HG03342 (cell line): ENCODE data around the gene OSTF1.

Source experiments
- ATAC-seq: cut with Tn5 transposase; IDR thresholded peaks from one replicate; pipeline ENCODE4 v1.9.1; 2021; ENCODE audit warnings: mild to moderate bottlenecking, moderate library complexity; ENCODE audit not compliant: unreplicated experiment

Gene OSTF1

GRCh38 chr9:75161116-75161857, 73.0 kb downstream of the OSTF1 start:
- no peak for ATAC-seq

- no peak for ATAC-seq
These were observed 75.5 kb downstream of the OSTF1 start for GRCh38 chr9:75163764-75164163.

GRCh38 chr9:75164573-75164972, 76.3 kb downstream of the OSTF1 start:
- no peak for ATAC-seq

GRCh38 chr9:75167281-75167680, 79.0 kb downstream of the OSTF1 start:
- ATAC-seq = no peak

GRCh38 chr9:75168270-75169178, 80.2 kb downstream of the OSTF1 start:
- ATAC-seq = no peak

GRCh38 chr9:75169623-75170022, 81.3 kb downstream of the OSTF1 start:
- no peak for ATAC-seq

- ATAC-seq = no peak
These were observed 82.6 kb downstream of the OSTF1 start for GRCh38 chr9:75170898-75171360.

- no peak for ATAC-seq
These were observed 87.1 kb downstream of the OSTF1 start for GRCh38 chr9:75175395-75175794.

GRCh38 chr9:75176037-75176436, 87.7 kb downstream of the OSTF1 start:
- ATAC-seq = no peak

- no peak for ATAC-seq
These were observed 93.4 kb downstream of the OSTF1 start for GRCh38 chr9:75181750-75182149.

GRCh38 chr9:75183306-75183705, 95.0 kb downstream of the OSTF1 start:
- no peak for ATAC-seq

GRCh38 chr9:75184471-75184870, 96.2 kb downstream of the OSTF1 start:
- no peak for ATAC-seq

- ATAC-seq = peak; percentile 84
These were observed 97.4 kb downstream of the OSTF1 start for GRCh38 chr9:75185585-75186170.

- ATAC-seq = no peak
These were observed 98.6 kb downstream of the OSTF1 start for GRCh38 chr9:75186767-75187380.

- no peak for ATAC-seq
These were observed 100.4 kb downstream of the OSTF1 start for GRCh38 chr9:75188756-75189155.

GRCh38 chr9:75190762-75191161, 102.4 kb downstream of the OSTF1 start:
- ATAC-seq = no peak
